Measurements from ENCODE around the gene NHERF2.

The NHERF2 gene

GRCh38 chr16:2087748-2088631, 61.3 kb downstream of the NHERF2 start:
- DNase-seq (ENCODE audit: extremely low read depth, low read depth): no peak
- no peak for TF ChIP-seq CTCF (IDR thresholded peaks at IDR 0.05; ENCODE audit: low read depth, low read length)
